ENCODE data around the gene SPTBN4.

Gene SPTBN4

DNA sequence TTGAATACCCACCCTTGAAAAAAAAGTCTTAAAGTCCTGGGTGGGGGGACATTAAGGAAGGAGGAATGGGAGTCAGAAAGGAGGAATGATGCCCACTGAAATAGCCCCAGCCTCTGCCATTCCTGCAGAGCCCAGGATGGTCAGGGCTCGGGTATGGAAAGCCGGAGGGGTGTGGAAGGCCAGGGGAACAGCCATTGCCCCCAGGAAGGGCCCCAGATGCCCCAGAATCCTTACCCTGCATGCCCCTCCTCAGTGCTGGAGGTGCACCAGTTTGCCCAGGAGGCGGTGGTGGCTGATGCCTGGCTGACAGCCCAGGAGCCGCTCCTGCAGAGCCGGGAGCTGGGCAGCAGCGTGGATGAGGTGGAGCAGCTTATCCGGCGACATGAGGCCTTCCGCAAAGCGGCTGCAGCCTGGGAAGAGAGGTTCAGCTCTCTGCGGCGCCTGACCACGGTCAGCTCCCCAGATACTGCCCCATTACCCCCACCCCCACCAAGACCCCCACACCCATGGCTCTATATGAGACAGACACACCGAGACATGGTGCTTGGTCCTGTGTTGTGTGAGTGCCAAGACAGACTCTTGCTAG, 99.2 kb downstream of the SPTBN4 start:
- no peak for DNase-seq (ENCODE audit: low read depth)

DNA sequence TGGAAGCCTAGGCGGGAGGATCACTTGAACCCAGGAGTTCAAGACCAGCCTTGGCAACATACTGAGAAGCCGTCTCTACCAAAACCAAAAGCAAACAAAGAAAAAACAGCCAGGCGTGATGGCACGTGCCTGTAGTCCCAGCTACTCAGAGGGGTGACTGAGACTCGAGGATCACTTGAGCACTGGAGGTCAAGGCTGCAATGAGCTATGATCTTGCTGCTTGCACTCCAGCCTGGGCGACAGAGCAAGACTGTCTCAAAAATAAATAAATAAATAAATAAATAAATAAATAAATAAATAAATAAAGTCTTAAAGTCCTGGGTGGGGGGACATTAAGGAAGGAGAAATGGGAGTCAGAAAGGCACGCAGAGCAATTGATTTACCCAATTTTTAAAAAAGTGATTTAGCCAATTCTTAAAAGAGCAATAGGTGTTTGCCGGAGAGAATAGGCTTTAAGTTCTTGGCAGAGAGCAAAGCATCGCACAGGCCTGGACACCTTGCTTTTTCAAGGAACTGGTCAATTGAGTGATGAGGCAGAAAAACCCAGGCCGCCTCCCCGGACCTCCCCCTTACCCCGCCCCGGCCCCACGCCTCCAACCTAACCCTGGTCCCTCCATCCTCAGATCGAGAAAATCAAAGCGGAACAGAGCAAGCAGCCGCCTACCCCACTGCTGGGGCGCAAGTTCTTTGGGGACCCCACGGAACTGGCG, 100.4 kb downstream of the SPTBN4 start:
- DNase-seq (ENCODE audit: low read depth), result no peak

DNA sequence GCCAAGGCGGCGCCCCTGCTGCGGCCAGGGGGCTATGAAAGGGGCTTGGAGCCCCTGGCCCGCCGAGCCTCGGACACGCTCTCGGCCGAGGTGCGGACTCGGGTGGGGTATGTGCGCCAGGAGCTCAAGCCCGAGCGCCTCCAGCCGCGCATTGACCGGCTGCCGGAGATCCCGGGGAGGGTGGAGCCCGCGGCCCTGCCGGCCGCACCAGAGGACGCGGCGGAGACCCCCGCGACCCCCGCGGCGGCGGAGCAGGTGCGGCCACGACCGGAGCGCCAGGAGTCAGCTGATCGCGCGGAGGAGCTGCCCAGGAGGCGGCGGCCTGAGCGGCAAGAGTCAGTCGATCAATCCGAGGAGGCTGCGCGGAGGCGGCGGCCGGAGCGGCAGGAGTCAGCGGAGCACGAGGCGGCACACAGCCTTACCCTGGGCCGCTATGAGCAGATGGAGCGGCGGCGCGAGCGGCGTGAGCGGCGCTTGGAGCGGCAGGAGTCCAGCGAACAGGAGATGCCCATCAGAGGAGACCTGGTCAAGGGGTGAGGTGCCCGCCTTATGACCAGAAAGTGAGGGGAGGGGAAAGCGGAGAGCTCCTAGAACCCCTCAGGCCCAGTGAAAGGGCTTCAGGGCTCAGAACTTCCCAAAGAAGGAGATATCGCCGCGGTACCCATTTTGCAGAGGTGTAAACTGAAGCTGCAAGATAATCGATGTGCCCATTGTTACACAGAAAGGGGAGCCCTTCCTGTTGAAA, 101.1 kb downstream of the SPTBN4 start:
- no peak for DNase-seq (ENCODE audit: low read depth)

- DNase-seq (ENCODE audit: low read depth), result peak; percentile 98
These were observed 103.7 kb downstream of the SPTBN4 start for GRCh38 chr19:40570313-40571004.

GRCh38 chr19:40571005-40571318, 104.2 kb downstream of the SPTBN4 start:
- no peak for DNase-seq (ENCODE audit: low read depth)

DNA sequence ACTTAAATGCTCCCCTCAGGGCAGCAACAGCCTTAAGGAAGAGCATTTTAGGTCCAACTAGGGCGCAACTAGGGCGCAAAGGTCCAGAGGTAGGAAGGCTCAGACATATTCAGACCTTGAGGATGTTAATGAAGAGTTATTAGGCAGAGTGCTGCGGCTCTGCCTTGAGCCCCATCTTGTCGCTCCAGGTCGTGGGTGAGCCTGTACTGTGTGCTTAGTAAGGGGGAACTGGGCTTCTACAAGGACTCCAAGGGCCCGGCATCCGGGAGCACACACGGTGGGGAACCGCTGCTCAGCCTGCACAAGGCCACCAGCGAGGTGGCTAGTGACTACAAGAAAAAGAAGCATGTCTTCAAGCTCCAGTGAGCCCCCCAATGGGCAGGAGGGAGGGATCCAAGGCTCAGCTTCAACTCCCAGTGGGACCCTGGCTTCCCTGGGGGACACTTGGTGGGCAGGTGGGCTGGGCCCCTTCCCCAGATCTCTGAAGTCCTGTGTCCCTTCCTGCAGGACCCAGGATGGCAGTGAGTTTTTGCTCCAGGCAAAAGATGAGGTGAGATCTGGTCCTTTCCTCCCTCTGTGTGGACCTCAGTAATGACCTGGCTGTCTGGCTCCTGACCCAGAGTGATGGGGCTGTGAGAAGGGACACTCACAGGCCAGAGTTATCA, 105.2 kb downstream of the SPTBN4 start:
- DNase-seq (ENCODE audit: low read depth), result no peak

- DNase-seq (ENCODE audit: low read depth), result no peak
These were observed 108.5 kb downstream of the SPTBN4 start for GRCh38 chr19:40575326-40575725.

DNA sequence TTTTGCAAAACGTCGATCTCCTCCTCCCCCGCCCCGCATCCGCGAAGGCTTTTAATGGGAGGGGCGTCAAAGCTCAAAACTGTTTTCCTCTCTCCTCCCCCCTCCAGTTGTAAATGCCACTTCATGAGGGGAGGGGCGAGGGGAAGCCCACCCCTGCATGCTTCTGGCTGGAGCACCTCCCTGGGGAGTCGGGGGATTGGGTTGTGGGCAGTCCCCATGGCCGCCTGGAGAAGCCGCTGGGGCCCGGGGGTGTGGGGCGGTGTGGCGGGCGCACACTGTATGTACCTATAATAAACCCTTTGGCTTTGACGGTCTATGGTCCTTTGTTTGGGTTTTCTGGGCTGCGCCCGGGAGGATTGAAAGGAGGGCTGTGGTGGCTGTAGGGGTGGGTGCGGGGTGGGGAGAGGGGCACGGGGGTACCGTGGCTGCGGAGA, 109.4 kb downstream of the SPTBN4 start:
- DNase-seq (ENCODE audit: low read depth), result no peak

DNA sequence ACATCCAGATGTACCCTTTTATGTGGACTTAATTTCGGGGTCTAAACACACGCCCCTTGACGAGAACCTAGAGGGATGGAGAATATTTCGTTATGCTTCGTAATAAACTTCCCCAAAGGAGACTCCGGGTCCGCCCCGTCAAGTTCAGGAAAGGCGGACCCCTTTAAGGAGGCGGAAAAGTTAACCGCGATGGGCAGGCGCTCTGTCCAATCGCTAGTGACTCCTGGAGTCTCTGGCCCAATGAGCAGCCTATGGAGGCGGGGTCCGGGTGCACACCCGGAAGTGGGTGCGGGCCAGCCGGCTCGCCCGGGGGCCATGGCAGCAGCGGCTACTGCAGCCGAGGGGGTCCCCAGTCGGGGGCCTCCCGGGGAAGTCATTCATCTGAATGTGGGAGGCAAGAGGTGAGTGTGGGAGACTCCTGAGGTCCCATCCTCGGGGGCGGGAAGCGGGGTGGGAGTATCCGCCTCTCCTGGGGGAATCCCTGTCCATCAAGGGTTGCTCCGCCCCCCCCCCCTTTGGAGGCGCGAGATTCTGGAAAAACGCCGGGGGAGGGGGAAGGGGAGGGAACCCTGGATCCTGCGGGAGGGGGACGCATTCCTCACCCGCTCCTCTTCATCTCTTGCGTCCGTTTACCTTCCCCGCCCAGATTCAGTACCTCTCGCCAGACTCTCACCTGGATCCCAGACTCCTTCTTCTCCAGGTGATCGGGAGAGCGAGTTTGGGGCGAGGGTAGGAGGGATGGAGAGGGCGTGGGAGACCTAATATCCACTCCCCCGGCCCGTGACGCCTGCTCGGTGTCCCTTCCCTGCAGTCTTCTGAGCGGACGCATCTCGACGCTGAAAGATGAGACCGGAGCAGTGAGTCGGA, 110.0 kb downstream of the SPTBN4 start, which contains the start of gene SHKBP1:
Gene SHKBP1 (plus strand): TSS at position 289 of the 867 bp plus-strand sequence. CDS start 27 bp downstream, at position 316.
- peak; percentile 88 for DNase-seq (ENCODE audit: low read depth)

DNA sequence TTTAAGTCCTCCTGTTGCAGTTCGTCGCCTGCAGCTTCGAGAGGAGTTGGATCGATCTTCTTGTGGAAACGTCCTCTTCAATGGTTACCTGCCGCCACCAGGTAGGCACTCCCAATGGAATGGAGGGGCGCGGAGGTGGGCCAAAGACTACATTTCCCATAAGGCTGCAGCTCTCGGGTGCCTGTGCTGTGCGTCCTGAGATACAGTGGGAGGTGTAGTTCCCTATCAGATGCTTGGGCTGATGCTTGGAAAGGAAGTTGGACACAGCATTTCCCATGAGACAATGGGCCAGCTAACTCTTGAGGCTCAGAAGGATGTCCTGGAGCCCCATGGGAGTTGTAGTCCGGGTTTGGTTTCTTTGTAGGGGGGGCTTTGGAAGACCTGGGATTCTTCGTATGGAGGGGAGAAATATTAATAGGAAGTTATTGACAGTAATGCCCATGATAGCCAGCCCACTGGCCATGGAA, 111.7 kb downstream of the SPTBN4 start:
- DNase-seq (ENCODE audit: low read depth), result no peak

DNA sequence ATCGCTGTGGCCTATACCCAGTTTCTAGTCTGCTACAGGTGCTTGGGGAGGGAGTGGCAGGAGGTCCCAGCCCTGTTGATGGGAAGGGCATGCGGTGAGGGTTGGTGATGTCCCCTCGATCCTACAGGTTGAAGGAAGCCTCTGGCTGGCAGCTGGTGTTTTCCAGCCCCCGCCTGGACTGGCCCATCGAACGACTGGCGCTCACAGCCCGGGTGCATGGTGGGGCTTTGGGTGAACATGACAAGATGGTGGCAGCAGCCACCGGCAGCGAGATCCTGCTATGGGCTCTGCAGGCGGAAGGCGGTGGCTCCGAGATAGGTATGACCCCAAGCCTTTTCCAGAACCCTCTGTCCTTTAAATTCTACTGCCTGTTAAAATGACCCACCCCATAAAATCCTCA, 113.8 kb downstream of the SPTBN4 start:
- no peak for DNase-seq (ENCODE audit: low read depth)

DNA sequence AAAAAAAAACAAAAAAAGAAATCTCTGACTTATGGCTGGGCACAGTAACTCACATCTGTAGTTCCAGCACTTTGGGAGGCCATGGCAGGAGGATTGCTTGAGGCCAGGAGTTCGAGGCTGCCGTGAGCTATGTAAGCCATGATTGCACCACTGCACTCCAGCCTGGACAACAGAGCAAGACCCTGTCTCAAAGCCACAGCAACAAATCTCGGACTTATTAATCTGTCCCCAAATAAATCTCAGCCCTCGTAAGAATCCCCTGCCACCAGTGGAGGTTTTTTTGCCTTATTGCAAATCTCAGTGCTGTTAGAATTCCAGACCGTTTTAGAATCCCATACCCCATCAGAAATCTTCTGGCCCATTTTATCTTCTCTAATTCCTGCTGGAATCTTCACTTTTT, 114.7 kb downstream of the SPTBN4 start:
- no peak for DNase-seq (ENCODE audit: low read depth)

GRCh38 chr19:40582467-40582866, 115.7 kb downstream of the SPTBN4 start:
- DNase-seq (ENCODE audit: low read depth), result no peak

GRCh38 chr19:40583283-40583682, 116.5 kb downstream of the SPTBN4 start:
- no peak for DNase-seq (ENCODE audit: low read depth)

GRCh38 chr19:40584007-40584406, 117.2 kb downstream of the SPTBN4 start:
- no peak for DNase-seq (ENCODE audit: low read depth)

- DNase-seq (ENCODE audit: low read depth), result no peak
These were observed 118.6 kb downstream of the SPTBN4 start for GRCh38 chr19:40585241-40585981.

DNA sequence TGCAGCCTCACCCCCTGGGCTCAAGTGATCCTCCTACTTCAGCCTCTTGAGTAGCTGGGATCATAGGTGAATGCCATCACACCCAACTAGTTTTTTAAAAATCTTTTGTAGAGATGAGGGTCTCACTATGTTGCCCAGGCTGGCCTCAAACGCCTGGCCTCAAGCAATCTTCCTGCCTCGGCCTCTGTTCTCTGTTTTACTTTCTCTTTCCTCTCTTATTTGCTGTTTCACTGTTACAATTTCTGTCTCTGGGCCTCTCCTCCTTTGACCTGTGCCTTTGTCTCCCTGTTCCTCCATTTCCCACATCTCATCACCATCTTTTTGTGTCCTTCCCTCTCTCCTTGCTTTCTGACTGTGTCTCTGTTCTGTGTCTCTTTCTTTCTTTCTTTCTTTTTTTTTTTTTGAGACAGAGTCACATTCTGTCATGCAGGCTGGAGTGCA, 119.2 kb downstream of the SPTBN4 start:
- DNase-seq (ENCODE audit: low read depth), result no peak

DNA sequence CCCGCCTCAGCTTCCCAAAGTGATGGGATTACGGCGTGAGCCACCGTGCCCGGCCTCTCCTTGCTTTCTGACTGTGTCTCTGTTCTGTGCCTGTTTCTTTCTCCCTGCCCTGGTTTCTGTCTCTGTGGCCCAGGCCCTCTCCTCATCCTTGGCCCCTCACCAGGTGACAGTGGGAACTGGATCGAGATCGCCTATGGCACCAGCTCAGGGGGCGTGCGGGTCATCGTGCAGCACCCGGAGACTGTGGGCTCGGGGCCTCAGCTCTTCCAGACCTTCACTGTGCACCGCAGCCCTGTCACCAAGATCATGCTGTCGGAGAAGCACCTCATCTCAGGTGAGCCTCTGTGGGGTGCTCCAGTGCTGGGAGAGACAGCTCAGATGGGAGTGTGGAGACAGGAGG, 119.8 kb downstream of the SPTBN4 start:
- no peak for DNase-seq (ENCODE audit: low read depth)

GRCh38 chr19:40588110-40588854, 121.5 kb downstream of the SPTBN4 start:
- no peak for DNase-seq (ENCODE audit: low read depth)

Measured in T-helper 22 cell (primary cell).